Measurements from ENCODE around the gene ACACA.

ACACA gene

DNA sequence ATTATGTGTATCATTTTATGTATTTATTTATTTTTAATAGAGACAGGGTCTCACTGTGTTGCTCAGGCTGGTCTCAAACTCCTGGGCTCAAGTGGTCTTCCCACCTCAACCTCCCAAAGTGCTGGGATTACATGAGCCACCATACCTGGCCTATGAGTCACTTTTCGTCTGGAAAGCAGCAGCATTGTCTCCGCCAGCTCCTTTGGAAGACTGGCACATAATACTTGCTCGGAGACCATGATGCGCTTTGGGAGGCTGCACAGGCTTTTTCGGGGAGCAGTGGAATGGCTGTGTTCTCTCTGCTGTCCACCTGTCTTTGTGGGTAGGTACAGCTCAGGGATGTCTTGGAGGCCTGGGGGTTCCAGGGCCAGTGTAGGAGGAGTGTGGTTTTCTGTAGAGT is 355.7 kb downstream of the ACACA start:
- no peak overlapping the region for H3K4me3 ChIP-seq (ENCODE audit: low read length)
- DNase-seq (ENCODE audit: low read depth) = peak; percentile 16
- no peak for TF ChIP-seq CTCF (conservative IDR thresholded peaks at IDR 0.05; ENCODE audit: low read depth, low read length)

DNA sequence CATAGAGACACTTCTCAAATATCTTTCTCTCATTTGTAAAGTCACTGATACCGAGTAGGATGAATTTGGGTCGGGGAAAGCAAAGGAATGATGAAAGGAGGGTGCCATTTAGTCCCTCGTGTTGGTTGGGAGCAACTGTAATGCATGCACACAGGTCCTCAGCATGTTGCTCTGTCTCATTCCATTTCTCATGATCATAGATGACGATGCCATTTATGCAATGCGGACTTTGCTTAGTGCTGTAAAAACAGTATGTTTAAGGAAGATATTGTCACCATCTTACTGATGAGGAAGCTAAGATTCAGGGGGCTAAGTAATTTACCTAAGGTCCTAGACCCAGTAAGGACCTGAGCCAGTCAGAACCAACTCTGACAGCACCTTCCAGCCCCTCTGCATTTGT is 357.8 kb downstream of the ACACA start:
- TF ChIP-seq CTCF (conservative IDR thresholded peaks at IDR 0.05; ENCODE audit: low read depth, low read length) = no peak
- no peak for DNase-seq (ENCODE audit: low read depth)
- no peak overlapping the region for H3K4me3 ChIP-seq (ENCODE audit: low read length)

DNA sequence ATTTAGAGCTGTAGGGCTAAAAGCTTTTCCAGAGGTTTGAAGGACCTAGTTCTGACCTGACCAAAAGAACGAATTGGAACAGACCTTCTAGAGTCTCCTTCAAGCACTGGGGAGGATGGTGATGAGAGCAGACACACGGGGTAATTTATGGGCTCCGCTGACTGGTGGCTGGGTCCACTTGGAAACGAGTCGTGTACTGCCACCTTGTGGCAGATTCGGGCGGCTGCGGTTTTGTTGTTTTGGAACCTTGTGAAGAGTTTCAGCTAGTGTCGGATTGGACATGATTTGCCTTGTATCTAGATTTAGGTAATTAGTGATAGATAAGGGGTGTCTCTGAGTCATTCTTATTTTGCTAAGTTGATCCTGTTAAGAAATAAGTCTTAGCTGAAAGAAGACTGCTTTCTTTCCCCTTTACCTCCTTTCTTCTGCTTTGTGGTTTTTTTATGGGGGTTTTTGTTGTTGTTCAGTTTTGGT is 359.0 kb downstream of the ACACA start:
- H3K4me3 ChIP-seq (ENCODE audit: low read length) = no peak overlapping the region
- DNase-seq (ENCODE audit: low read depth) = peak; percentile 39
- peak; percentile 93 for TF ChIP-seq CTCF (conservative IDR thresholded peaks at IDR 0.05; ENCODE audit: low read depth, low read length)

DNA sequence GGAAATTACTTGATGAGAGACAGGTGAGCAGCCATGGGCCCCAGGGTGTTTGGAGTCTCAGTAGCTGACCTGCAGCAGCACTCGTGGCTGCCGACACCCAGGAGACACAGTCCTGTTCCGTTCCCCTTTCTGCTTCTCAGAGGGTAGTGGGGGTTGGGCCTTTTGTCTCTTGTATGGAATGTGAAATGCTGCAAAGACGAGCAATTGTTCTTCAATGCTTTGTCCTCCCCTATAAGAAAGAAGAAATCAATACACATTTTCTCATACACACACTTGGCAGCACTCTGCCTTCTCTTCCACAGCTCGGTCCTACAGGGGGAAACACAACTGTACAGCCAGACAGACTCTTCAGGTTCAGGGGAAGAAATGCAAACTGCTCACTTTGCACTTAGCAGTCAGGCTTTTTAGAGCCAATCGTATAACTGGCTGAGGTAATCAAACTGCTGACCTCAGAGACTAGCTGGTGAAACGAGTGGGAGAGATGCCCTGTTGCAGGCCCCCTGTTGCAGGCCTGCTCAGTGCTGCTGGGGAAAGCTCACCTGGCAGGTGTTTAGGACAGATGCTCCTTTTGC is 361.2 kb downstream of the ACACA start:
- DNase-seq (ENCODE audit: low read depth) = no peak
- H3K4me3 ChIP-seq (ENCODE audit: low read length) = no peak overlapping the region
- no peak for TF ChIP-seq CTCF (conservative IDR thresholded peaks at IDR 0.05; ENCODE audit: low read depth, low read length)

DNA sequence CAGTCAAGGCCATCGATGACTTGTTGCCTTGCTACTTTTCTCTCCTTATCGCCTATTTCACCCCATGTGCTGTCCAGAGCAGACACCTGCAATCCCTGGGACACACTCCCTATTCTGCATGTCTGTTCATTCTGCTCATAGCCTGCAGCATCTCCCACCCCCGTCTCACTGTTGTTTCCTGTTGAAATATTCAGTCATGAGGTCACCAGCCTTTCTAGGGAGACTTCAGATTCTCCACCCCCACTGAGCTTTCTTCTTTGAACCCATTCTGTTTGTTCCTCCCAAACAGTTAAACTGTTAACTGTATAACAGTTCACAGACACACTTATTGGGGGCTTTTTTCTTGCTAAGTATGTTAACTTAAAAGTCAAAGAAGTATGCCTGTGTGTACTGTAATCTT is 363.4 kb downstream of the ACACA start:
- TF ChIP-seq CTCF (conservative IDR thresholded peaks at IDR 0.05; ENCODE audit: low read depth, low read length) = no peak
- no peak overlapping the region for H3K4me3 ChIP-seq (ENCODE audit: low read length)
- DNase-seq (ENCODE audit: low read depth) = no peak

DNA sequence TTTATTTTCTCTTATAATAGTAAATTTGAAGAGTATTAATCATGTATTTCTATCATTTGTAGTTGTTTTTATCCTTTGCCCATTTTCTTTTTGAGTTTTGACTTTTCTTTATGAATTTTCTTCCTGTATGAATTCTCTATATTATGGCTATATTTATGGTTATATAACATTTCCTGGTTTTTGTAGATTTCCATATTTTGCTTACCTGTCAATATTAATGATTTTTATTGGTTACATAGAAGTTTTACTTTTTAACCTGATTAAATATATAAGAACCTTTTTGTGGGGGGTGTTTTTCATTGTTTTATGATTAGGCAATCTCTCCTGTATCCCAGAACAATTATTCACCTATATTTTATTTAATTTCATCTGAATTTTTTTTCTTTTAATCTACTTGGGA is 364.7 kb downstream of the ACACA start:
- no peak for TF ChIP-seq CTCF (conservative IDR thresholded peaks at IDR 0.05; ENCODE audit: low read depth, low read length)
- no peak for DNase-seq (ENCODE audit: low read depth)
- H3K4me3 ChIP-seq (ENCODE audit: low read length) = no peak overlapping the region

- TF ChIP-seq CTCF (conservative IDR thresholded peaks at IDR 0.05; ENCODE audit: low read depth, low read length) = no peak
- no peak overlapping the region for H3K4me3 ChIP-seq (ENCODE audit: low read length)
- DNase-seq (ENCODE audit: low read depth) = no peak
Measured at GRCh38 chr17:37039269-37039668, 367.4 kb downstream of the ACACA start.

Data from retinal pigment epithelial cell (primary cell).